ENCODE results near the gene RREB1. TPM values are rescaled to one million over a fixed set of nuclear protein-coding genes. Genes with fewer than 3 reads are reported as not detected.
"Not testable (repeated sequence)": the region's sequence is repeated elsewhere in the genome, so short reads cannot be mapped to it uniquely, and the experiment has no call there.

RREB1 gene
- total and polyA plus RNA-seq, 2 donors (not counting 3 experiments of a cell fraction or from before 2014, with no cell fraction given): 3.7 to 33.0 TPM

DNA sequence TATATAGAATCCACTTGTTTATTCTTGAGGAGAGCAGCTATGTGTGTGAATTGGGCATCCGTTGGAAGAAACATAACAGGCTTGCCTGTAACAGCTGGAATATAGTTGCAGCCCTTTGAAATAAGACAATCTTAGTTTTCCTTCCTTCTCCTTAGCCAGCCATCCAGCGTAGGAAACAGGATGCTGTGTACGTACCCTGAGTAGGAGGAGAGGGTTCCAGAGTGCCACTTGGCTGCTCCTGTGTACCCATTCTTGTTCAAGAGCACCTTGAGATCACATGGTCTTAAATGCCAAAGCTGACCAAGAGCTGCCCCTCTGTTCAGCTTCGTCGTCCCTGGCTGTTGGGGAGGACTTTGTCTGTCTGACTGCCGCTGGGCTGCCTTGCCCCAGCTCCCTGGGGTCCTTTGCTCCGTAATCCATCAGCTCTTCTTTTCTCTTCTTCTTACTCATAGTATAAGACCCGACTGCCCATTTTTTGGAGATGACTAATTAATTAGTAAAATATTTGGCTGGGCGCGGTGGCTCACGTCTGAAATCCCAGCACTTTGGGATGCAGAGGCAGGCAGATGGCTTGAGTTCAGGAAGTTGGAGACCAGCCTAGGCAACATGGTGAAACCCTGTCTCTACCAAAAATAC is 49.0 kb downstream of the RREB1 start:
- H3K4me1 ChIP-seq (ENCODE audit: control insufficient read depth, extremely low read depth, insufficient read depth, low read length): no peaks in the 10 kb centered on the region
- BruUV-seq (replicated peaks): no TSS peak
- POLR2A ChIA-PET: no interaction called here
- TF ChIP-seq EZH2 (IDR thresholded peaks at IDR 0.05; ENCODE audit: borderline replicate concordance, low read depth, low read length, severe bottlenecking) (no peak), CTCF (IDR thresholded peaks at IDR 0.05; ENCODE audit: extremely low read depth in 1 of 2, insufficient read depth in 1 of 2, low read depth in 1 of 2, low read length in 2 of 2) (no peak), FOS (IDR thresholded peaks at IDR 0.05; ENCODE audit: borderline replicate concordance, insufficient read depth, low read length) (no peak), JUN (IDR thresholded peaks at IDR 0.05; ENCODE audit: borderline replicate concordance, insufficient read depth, insufficient read length, low read depth) (no peak), POLR2A (IDR thresholded peaks at IDR 0.05; ENCODE audit: low read depth, low read length) (no peak), MYC (IDR thresholded peaks at IDR 0.05; ENCODE audit: low read depth, low read length) (no peak), POLR2AphosphoS5 (IDR thresholded peaks at IDR 0.05; ENCODE audit: insufficient read depth, low read depth, low read length) (no peak), MAX (IDR thresholded peaks at IDR 0.05; ENCODE audit: insufficient read depth, insufficient read length) (no peak), GATA2 (IDR thresholded peaks at IDR 0.05; ENCODE audit: insufficient read depth, insufficient read length, low read depth, low read length) (no peak)
- H4K20me1 ChIP-seq (replicated peaks; ENCODE audit: control insufficient read depth, extremely low read depth, insufficient read depth, low read length): peaks cover 11% of the 10 kb centered on the region
- CTCF ChIA-PET: interaction anchor here (0.9 to 1.6 kb wide), 3 partner anchors 10 to 81 kb away, joined by 3 to 4 read pairs (median 4); no protein-coding TSS in a partner anchor
- H3K27ac ChIP-seq (ENCODE audit: insufficient read depth, low read depth, low read length): no peak overlapping the region
- no peak overlapping the region for H3K4me3 ChIP-seq (replicated peaks in 1 of 3; ENCODE audit: insufficient read depth in 1 of 3, low read depth in 1 of 3, low read length in 3 of 3)
- dilution Hi-C loops (cut with MboI; ENCODE audit: extremely low pct_ligation_motif_present, low sequenced_read_pairs): no loop called here
- DNase-seq (ENCODE audit: low read depth, low spot score) (no peak), FAIRE-seq (no peak)
- H3K27me3 ChIP-seq (ENCODE audit: control insufficient read depth in 2 of 2, insufficient read depth in 2 of 2, low read length in 2 of 2): no peaks in the 10 kb centered on the region
- no peak overlapping the region for H3K4me2 ChIP-seq (ENCODE audit: insufficient read depth, low read length)
- intact Hi-C loops (cut with micrococcal nuclease): no loop called here
- no peaks in the 10 kb centered on the region for H3K9me1 ChIP-seq (replicated peaks; ENCODE audit: control insufficient read depth, extremely low read depth, insufficient read depth, low read length)
- H3K9me3 ChIP-seq (replicated peaks; ENCODE audit: control insufficient read depth, insufficient read depth, low read length): no peaks in the 10 kb centered on the region
- H2AFZ ChIP-seq (ENCODE audit: low read depth, low read length): no peak overlapping the region
- H3K36me3 ChIP-seq (ENCODE audit: control insufficient read depth in 2 of 2, extremely low read depth in 1 of 2, insufficient read depth in 2 of 2, low read length in 2 of 2): no peaks in the 10 kb centered on the region
- no peak overlapping the region for H3K9ac ChIP-seq (replicated peaks; ENCODE audit: extremely low read depth, insufficient read depth, low read length)
- H3K79me2 ChIP-seq (ENCODE audit: control insufficient read depth, insufficient read depth, low read length): peaks cover 87% of the 10 kb centered on the region

GRCh38 chr6:7157307-7157706 is 49.5 kb downstream of the RREB1 start:
- H3K79me2 ChIP-seq (ENCODE audit: control insufficient read depth, insufficient read depth, low read length): peaks cover 87% of the 10 kb centered on the region
- H3K36me3 ChIP-seq (ENCODE audit: control insufficient read depth in 2 of 2, extremely low read depth in 1 of 2, insufficient read depth in 2 of 2, low read length in 2 of 2); H3K9me1 ChIP-seq (replicated peaks; ENCODE audit: control insufficient read depth, extremely low read depth, insufficient read depth, low read length); POLR2A ChIA-PET; BruUV-seq (replicated peaks); CTCF ChIA-PET; H3K4me2 ChIP-seq (ENCODE audit: insufficient read depth, low read length); H3K9me3 ChIP-seq (replicated peaks; ENCODE audit: control insufficient read depth, insufficient read depth, low read length); intact Hi-C loops (cut with micrococcal nuclease); H2AFZ ChIP-seq (ENCODE audit: low read depth, low read length); H3K4me3 ChIP-seq (replicated peaks in 1 of 3; ENCODE audit: insufficient read depth in 1 of 3, low read depth in 1 of 3, low read length in 3 of 3); H3K9ac ChIP-seq (replicated peaks; ENCODE audit: extremely low read depth, insufficient read depth, low read length); H3K27ac ChIP-seq (ENCODE audit: insufficient read depth, low read depth, low read length); dilution Hi-C loops (cut with MboI; ENCODE audit: extremely low pct_ligation_motif_present, low sequenced_read_pairs); FAIRE-seq; H3K27me3 ChIP-seq (ENCODE audit: control insufficient read depth in 2 of 2, insufficient read depth in 2 of 2, low read length in 2 of 2); H3K4me1 ChIP-seq (ENCODE audit: control insufficient read depth, extremely low read depth, insufficient read depth, low read length); DNase-seq (ENCODE audit: low read depth, low spot score): not testable (repeated sequence)
- H4K20me1 ChIP-seq (replicated peaks; ENCODE audit: control insufficient read depth, extremely low read depth, insufficient read depth, low read length): peaks cover 13% of the 10 kb centered on the region

Data from endothelial cell of umbilical vein (primary cell).